Central memory CD4-positive, alpha-beta T cell (primary cell): Measurements from ENCODE around the gene GRM4.

Experiments used
- DNase-seq: peaks from one replicate; pipeline ENCODE4 v3.0.0; 2022

Gene GRM4

GRCh38 chr6:34157236-34157830 is 11.4 kb upstream of the GRM4 start:
- no peak for DNase-seq

GRCh38 chr6:34155471-34156300 is 9.8 kb upstream of the GRM4 start:
- no peak for DNase-seq

GRCh38 chr6:34154668-34155447 is 9.0 kb upstream of the GRM4 start:
- DNase-seq: peak; percentile 42

- no peak for DNase-seq
Measured at GRCh38 chr6:34152806-34153520, 7.1 kb upstream of the GRM4 start.

GRCh38 chr6:34152042-34152524 is 6.2 kb upstream of the GRM4 start:
- DNase-seq: no peak

- DNase-seq: no peak
Measured at GRCh38 chr6:34151321-34152041, 5.6 kb upstream of the GRM4 start.

GRCh38 chr6:34150766-34151165 is 4.9 kb upstream of the GRM4 start:
- no peak for DNase-seq

- DNase-seq: no peak
Measured at GRCh38 chr6:34149831-34150400, 4.0 kb upstream of the GRM4 start.

GRCh38 chr6:34149452-34149810 is 3.5 kb upstream of the GRM4 start:
- DNase-seq: no peak

- no peak for DNase-seq
Measured at GRCh38 chr6:34148631-34149451, 3.0 kb upstream of the GRM4 start.

- DNase-seq: no peak
Measured at GRCh38 chr6:34147906-34148630, 2.2 kb upstream of the GRM4 start.

- DNase-seq: no peak
Measured at GRCh38 chr6:34146801-34147592, 1.1 kb upstream of the GRM4 start.

GRCh38 chr6:34145161-34146020 is 496 bp downstream of the GRM4 start:
- DNase-seq: peak; percentile 12

- DNase-seq: no peak
Measured at GRCh38 chr6:34144581-34145160, 1.2 kb downstream of the GRM4 start.

GRCh38 chr6:34143884-34144580 is 1.9 kb downstream of the GRM4 start:
- peak; percentile 17 for DNase-seq

GRCh38 chr6:34143196-34143883 is 2.5 kb downstream of the GRM4 start:
- no peak for DNase-seq
